Right renal pelvis (tissue), 4 donors: ENCODE results near the gene NSMCE1. TPM values are rescaled to one million over a fixed set of nuclear protein-coding genes. Genes with fewer than 3 reads are reported as not detected.

ENCODE experiments used
- polyA plus RNA-seq, 4 donors: library from polyadenylated mRNA; unstranded; fragments of 120-200 nt; gene quantifications; one replicate each; pipeline ENCODE4 v1.2.1, GENCODE V29; 2013; ENCODE audit not compliant: insufficient read length in 4 of 4

Gene NSMCE1
- polyA plus RNA-seq, 4 donors = 80.0 to 96.3 (median 82.3) TPM

Other genes with a start within 250 kb of the NSMCE1 start
- gene C16orf82, start 201.8 kb downstream of the NSMCE1 start, polyA plus RNA-seq = under 1 TPM in 1 of 4 donors, not detected in 3; 0.03 TPM
- gene KDM8, start 65.2 kb downstream of the NSMCE1 start, polyA plus RNA-seq = 10 to 100 TPM in 1 of 4 donors, 1 to 10 TPM in 3; 7.8 to 10.1 (median 9.0) TPM
- 10 to 100 TPM; 13.7 to 19.5 (median 17.9) TPM for gene IL4R, start 45.2 kb upstream of the NSMCE1 start, polyA plus RNA-seq
- gene IL21R, start 133.4 kb upstream of the NSMCE1 start, polyA plus RNA-seq = under 1 TPM; 0.11 to 0.19 (median 0.15) TPM